Suprapubic skin (tissue), 4 donors: ENCODE data around the gene FAHD2A.
"Not testable (repeated sequence)": the region's sequence is repeated elsewhere in the genome, so short reads cannot be mapped to it uniquely, and the experiment has no call there.

Source experiments
- EP300 ChIP-seq: sonication (generic); formaldehyde crosslinking; IDR thresholded peaks from one replicate; pipeline ENCODE4 v1.6.1; 2017; ENCODE audit warnings: antibody characterized with exemption
- POLR2A ChIP-seq, 2 donors: fragments of 450-650 bp; IDR thresholded peaks; one replicate each; pipeline ENCODE4 v1.6.1; 2017; ENCODE audit warnings: antibody characterized with exemption in 2 of 2, mild to moderate bottlenecking in 2 of 2, moderate library complexity in 2 of 2
- POLR2AphosphoS5 ChIP-seq, 3 donors: sonication (generic); formaldehyde crosslinking; IDR thresholded peaks; one replicate each; pipeline ENCODE4 v1.6.1; 2017; ENCODE audit warnings: antibody characterized with exemption in 3 of 3
- TF ChIP-seq, protein P1 (sequence below), 2 donors: fragments of 200-600 bp in 1 of 2; fragments of 450-650 bp in 1 of 2; sonication (generic) in 1 of 2; IDR thresholded peaks; one replicate each; pipeline ENCODE4 v1.5.1; 2016 to 2019; ENCODE audit warnings: antibody characterized with exemption in 2 of 2, mild to moderate bottlenecking in 1 of 2, moderate library complexity in 1 of 2

DNA sequence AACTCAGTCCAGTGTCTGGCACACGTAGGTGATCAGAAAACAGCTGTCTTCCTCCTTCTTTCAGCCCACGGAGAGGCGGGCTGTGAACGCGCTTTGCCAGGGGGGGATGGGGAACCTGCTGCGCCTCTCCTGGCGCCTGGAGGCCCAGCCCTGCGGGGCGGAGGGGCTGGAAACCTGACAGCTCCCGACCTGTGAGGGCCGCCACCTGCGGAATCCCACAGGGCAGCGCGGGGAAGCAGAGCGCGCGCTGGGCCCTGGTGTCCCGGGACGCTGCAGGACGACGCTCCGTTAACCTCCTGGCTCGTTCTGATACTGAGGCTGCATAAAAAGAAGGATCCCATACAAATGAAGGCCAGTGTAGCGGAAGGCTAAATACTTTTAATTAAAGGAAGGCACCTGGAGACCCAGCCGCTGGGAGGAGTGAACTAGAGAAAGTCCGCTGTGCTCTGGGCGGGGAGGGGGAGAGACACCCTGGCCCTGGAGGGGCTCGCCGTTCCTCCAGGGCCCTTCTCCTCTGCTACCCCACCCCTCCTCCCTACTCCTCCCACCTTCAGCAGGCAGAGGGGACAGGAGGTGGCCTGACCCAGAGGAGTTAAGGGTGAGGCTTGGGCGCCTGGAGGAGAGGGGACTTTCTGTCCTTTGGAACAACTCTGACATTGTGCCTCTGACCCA lies 24.8 kb downstream of the FAHD2A start:
- TF ChIP-seq, protein P1, sequence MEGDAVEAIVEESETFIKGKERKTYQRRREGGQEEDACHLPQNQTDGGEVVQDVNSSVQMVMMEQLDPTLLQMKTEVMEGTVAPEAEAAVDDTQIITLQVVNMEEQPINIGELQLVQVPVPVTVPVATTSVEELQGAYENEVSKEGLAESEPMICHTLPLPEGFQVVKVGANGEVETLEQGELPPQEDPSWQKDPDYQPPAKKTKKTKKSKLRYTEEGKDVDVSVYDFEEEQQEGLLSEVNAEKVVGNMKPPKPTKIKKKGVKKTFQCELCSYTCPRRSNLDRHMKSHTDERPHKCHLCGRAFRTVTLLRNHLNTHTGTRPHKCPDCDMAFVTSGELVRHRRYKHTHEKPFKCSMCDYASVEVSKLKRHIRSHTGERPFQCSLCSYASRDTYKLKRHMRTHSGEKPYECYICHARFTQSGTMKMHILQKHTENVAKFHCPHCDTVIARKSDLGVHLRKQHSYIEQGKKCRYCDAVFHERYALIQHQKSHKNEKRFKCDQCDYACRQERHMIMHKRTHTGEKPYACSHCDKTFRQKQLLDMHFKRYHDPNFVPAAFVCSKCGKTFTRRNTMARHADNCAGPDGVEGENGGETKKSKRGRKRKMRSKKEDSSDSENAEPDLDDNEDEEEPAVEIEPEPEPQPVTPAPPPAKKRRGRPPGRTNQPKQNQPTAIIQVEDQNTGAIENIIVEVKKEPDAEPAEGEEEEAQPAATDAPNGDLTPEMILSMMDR (IDR thresholded peaks at IDR 0.05), result not testable (repeated sequence)
- not testable (repeated sequence) for TF ChIP-seq POLR2AphosphoS5 (IDR thresholded peaks at IDR 0.05); POLR2A (IDR thresholded peaks at IDR 0.05); EP300
